GM04504 (cell line): Measurements from ENCODE around the gene PTEN.
"Not testable (repeated sequence)": the region's sequence is repeated elsewhere in the genome, so short reads cannot be mapped to it uniquely, and the experiment has no call there.

Experiments used
- DNase-seq: peaks from one replicate; pipeline ENCODE4 v3.0.0-alpha.2; 2012; ENCODE audit warnings: low read depth

Gene PTEN

DNA sequence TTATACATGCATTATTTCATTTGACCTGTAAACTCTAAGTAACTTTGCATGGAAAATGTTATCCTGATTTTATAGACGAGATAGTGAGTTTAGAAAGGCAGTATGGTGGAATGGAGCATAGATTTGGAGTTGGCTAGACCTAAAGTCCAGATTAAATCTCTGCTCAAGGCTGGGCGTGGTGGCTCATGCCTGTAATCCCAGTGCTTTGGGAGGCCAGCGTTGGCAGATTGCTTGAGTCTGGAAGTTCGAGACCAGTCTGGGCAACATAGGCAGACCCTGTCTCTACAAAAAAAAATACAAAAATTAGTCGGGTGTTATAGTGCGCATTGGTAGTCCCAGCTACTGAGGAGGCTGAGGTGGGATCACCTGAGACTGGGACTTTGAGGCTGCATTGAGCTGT, 9.4 kb downstream of the PTEN start:
- DNase-seq = no peak

DNA sequence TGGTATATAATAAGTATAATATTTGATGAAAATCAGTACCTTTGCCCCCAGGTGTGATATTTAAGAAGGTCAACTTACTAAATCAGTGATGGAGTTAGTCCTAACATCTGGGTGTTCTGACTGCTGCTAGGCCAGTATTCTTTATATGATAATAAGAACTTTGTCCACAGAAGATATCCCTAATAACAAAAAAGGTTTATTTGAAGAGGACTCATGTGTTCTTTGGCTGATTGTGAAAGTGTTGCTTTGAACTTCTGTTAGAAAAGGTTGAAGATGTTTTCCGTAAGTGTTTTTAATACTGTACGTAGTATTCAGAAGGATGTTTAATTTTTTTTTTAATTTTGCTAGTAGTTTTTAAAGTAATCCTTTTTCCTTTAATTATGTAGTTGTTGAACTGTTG, 10.2 kb downstream of the PTEN start:
- no peak for DNase-seq

DNA sequence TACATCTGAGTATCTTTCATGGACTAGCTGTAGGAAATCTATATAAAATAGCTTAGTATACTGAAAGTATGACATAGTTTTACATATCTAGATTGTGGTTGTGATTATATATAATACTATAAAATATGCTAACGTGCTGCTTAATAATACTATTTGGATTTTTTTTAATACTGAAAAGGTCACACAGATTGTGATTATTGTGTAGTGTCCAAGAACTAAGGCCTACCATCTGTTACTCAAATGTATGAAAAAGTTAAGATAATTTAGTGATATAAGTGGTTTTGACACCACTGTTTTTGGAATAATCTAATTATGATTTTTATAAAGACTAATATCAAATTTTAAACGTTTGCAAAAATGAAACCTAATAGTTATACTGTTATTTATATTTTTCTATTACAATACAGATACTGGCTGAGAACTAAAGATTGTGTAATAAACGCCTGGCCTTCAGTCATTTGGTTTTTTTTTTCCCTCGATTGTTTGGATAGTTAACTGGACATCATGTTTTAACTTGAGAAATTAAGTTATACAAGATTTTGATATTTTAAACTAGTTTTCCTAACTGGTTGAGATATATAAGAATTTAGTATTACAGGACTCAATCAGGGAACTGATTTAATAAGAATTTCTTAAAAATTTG, 12.6 kb downstream of the PTEN start:
- no peak for DNase-seq

DNA sequence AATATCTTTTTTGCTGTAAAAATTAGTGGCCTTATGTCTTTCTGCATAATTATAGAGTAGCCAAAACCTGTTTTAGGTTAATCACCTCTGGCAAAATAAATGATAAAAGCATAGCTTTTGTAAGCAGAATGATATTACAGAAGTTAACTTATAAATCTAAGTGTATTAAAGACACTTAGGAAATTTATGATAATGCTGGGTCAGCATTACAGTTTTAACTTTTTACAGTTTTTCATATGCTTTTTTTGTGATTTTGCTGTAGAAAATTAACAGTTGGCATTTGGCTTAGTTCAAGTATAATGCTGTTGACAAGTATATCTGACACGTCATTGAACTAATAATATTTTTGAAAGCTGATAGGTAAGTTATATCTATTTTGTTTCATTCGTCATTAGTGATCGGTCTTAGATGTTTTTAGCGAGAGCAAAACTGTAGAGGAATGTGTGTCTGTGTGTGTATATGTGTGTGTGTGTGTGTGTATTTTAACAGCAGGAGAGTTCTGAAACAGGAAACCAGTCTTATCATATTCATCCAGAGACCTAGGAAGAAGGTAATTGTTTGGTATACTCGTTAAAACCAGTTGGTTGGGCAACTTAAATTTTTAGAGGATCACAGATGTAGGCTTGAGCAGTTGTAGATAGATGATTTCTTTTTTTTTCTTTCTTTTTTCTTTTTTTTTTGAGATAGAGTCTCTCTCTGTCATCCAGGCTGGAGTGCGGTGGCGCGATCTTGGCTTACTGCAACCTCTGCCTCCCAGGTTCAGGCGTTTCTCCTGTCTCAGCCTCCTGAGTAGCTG, 15.4 kb downstream of the PTEN start:
- no peak for DNase-seq

DNA sequence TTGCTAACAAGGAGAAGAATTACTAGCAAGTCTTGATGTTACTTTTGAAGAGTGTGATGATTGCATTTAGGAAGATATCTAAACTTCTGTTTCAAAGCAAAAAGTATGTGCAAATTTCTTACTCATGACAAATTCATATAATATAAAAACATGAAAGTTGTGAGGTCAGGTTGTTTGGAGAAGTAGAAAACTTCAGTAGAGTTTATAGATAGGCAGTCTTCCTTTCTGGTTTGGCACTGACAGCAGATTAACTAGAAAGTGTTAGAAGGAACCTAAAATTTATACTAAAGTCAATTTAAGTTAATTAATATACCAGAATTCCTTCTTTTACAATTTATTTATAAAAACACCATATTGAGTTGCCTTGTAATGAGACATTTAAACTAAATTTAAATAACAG, 16.9 kb downstream of the PTEN start:
- DNase-seq = no peak

DNA sequence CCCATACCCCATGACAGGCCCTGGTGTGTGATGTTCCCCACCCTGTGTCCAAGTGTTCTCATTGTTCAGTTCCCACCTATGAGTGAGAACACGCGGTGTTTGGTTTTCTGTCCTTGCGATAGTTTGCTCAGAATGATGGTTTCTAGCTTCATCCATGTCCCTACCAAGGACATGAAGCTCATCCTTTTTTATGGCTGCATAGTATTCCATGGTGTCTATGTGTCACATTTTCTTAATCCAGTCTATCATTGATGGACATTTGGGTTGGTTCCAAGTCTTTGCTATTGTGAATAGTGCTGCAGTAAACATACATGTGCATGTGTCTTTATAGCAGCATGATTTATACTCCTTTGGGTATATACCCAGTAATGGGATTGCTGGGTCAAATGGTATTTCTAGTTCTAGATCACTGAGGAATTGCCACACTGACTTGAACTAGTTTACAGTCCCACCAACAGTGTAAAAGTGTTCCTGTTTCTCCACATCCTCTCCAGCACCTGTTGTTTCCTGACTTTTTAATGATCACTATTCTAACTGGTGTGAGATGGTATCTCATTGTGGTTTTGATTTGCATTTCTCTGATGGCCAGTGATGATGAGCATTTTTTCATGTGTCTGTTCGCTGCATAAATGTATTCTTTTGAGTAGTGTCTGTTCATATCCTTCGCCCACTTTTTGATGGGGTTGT, 18.1 kb downstream of the PTEN start:
- not testable (repeated sequence) for DNase-seq

DNA sequence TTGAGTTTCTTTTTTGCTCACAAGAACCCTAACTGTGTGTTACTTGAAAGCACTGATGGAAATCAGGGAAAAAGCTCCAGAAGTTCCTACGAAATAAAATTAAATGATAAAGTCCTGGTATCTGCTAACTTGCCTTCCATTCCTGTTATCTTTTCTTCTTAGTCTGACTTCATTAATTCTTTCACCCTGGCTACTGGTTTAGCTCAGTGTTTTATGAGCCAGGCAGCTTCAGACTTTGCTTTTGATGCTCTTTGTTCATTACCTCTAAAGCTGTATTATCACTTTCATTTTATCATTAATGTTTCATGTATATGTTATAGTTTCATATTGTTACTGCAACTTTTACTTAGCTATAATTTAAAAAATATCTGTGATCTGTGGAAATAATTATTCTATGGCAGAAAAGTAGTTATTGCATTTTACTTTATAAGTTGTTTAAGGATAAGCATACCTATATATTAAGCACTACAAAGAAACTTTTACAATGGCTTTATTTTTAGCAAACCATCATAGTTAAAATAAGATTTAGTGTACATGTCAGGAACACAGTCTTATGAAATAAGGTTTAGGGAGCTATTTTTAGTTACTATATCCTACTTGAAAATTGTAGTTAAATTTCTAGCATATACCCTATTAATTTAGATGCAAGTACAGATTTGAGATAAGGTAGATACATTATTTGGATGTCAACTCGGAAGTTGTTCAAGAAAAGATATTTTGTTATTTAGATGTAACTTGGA, 19.3 kb downstream of the PTEN start:
- no peak for DNase-seq

DNA sequence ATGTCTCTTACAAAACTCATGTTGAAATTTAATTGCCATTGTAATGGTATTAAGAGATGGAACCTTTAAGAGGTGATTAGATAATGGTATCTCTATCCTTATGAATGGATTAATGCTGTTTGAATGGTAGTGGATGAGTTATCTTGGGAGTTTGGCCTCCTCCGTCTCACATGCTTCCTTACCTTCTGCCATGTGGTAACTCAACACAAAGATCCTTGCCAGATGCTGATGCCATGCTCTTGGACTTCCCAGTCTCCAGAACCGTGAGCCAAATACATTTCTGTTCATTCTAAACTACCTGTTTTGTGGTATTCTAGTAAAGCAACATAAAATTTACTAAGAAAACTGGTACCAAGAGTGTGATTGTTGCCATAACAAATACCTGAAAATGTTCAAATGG, 23.2 kb downstream of the PTEN start:
- no peak for DNase-seq

DNA sequence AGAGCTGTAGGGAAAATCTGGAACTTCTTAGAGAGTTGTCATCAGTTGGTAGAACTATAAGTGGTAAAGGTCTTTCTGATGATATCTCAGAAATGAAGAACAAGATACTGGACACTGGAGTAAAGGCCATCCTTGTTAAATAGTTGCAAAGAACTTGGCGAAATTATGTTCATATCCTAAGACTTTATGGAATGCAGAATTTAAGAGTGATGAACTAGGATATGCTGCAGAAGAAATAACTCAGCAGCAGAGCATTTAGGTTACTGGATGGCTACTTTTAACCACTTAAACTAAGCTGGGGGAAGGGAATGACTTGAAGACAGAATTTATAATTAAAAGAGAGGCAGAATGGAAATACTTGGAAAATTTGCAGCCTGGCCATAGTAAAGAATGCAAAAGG, 23.7 kb downstream of the PTEN start:
- no peak for DNase-seq

DNA sequence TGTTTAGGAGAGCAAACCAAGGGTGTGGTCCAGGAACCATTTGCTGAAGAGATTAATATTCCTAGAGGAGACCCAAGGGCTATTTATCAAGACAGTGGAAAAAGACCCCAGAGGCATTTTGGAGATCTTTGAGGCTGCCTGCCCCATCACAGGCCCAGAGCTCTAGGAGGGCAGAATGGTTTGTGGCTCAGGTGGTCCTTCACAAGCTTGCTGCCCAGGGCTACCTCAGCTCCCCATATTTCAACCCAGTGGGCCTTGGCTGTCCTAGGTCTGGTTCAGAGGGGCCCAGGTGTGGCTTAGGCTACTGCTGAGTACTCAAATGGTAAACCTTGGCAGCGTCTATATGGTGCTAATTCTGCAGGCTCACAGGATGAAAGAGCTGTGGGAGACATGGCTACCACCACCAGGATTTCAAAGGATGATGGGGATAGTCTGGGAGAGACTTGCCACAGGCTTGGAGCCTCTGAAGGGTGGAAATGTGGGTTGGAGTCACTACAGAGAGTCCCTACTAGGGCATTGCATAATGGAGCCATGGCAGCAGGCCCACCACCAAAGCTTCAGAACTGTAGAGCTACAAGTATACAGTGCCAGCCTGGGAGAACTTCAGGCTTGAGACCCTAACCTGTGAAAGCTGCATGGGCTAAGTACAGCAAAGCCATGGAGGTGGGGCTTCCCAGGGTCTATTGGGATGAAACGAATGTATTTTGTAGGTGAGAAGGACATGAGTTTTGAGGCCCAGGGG, 24.3 kb downstream of the PTEN start:
- no peak for DNase-seq

DNA sequence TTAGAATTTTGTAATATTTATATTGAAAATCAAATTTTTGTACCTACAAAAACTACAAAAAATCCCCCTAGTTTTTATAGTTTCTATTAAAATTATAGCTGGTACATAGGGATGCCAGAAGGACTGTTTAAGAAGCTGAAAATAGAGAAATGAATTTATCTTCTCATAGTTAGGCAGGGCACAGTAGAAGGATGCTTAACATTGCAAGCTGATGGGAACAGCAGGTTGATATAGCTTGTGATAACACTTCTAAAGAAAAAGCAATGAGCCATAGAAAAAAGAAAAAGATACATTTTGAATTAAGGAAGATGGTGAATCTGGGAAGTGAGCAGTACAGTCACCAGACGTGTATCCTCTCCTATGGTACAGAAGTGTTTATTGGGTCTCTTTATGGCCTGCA, 32.0 kb downstream of the PTEN start:
- no peak for DNase-seq

DNA sequence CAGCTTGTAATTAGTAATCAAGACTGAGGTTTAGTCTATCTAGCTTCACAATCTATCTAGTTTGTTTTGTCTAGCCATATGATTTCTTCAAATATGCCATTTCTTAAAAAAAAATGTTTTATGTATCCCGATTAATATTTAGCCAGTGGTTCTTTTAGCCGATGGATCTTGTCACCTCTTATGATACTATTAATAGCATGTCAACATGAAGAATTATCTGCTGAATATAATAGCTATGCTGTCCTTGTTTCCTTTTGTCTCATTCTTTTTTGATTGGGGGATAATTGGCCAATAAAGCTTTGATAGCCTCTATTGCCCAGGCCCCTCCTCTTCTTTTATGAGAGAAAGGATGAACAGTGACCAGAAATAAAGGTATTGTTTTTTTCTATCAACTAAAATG, 32.8 kb downstream of the PTEN start:
- no peak for DNase-seq

DNA sequence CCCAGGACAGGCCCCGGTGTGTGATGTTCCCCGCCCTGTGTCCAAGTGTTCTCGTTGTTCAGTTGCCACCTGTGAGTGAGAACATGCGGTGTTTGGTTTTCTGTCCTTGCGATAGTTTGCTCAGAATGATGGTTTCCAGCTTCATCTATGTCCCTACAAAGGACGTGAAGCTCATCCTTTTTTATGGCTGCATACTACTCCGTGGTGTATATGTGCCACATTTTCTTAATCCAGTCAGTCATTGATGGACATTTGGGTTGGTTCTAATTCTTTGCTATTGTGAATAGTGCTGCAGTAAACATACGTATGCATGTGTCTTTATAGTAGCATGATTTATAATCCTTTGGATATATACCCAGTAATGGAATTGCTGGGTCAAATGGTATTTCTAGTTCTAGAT, 34.5 kb downstream of the PTEN start:
- DNase-seq = not testable (repeated sequence)

DNA sequence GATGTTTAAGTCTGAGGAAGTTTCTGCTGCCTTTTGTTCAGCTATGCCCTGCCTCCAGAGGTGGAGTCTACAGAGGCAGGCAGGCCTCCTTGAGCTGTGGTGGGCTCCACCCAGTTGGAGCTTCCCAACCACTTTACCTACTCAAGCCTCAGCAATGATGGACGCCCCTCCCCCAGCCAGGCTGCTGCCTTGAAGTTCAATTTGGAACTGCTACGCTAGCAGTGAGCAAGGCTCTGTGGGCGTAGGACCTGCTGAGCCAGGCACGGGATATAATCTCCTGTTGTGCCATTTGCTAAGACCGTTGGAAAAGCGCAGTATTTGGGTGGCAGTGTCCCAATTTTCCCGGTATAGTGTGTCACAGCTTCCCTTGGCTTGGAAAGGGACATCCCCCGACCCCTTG, 40.0 kb downstream of the PTEN start:
- DNase-seq = not testable (repeated sequence)

DNA sequence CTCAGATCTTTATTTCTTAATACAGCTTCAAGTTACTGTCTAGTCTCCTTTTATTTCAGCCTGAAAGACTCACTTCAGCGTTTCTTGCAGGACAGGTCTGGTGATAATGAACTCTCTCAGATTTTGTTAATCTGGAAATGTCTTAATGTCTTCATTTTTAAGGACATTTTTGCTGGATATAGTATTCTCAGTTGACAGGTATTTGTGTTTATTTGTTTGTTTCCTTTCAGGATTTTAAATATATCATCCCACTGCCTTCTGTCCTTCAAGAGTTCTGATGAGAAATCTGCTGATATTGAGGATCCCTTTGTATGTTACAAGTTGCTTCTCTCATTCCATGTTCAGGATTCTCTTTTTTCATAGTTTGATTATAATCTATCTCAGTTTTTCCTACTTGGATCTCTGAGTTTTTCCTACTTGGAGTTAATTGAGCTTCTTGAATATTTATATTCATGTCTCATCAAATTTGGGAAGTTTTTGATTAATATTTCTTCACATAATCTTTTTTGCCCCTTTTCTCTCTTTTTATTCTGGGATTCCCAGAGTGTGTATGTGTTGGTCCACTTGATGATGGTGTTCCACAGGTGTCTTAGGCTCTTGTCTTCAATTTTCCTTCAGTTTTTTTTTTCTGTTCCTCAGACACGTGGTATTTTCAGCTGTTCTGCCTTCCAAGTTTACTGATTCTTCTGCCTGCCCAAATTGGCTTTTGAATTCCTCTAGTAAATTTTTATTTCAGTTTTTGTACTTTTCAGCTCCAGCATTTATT, 49.9 kb downstream of the PTEN start:
- no peak for DNase-seq

DNA sequence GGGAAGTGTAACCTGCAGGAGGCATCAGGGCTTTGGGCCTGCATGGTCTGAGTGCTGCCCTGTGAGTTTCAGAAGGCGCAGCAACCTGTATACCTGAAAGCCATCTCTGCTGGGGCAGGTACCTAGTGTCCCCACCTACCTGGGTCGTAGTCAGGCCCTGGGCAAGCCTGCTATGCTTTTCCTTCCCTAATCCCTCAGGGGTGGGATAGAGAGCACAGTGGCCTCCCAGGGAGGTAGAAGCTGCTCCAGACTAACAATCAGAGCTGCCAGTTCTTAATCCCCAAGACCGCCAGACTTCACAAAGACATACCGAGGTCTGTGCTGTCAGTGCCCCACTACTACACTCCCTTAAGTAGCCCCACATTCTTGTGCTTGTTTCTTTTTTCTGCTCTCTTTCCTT, 52.0 kb downstream of the PTEN start:
- no peak for DNase-seq

DNA sequence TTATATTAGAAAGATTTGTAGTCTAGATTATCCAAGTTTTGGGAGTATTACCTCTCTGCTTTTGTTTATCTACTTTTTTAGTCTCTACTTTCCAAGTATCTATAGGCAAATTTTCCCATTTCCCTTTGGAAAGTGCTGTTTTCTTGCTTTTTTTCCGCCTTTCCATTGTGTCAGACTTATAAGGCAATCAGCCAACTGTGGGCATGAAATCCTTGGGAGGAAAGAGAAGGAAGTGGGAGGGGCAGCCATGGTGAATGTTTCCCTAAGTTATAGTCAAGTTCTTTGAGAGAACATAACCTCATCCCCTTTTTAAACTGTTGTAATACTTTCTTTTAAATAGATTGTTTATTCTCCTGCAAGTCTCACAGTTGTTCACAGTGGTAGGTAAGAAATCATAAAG, 52.6 kb downstream of the PTEN start:
- no peak for DNase-seq

DNA sequence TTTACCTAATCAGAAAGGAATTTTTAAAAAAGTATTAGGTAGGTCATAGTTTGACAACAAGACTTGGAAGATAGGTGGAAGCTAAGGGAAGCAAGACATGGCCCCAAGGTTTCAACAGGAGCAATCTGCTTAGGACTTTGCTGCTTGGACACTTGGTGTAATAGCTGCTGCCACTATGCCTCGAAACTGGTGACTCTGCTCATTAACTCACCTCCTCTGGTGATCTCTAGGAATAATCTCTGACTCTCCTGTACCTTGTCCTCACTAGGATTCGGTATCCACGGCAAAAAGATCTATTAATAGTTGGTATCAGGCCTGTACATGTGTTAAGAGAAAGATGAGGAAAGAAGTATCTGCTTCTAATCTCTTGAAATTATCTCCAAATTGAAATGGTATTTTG, 53.1 kb downstream of the PTEN start:
- no peak for DNase-seq

DNA sequence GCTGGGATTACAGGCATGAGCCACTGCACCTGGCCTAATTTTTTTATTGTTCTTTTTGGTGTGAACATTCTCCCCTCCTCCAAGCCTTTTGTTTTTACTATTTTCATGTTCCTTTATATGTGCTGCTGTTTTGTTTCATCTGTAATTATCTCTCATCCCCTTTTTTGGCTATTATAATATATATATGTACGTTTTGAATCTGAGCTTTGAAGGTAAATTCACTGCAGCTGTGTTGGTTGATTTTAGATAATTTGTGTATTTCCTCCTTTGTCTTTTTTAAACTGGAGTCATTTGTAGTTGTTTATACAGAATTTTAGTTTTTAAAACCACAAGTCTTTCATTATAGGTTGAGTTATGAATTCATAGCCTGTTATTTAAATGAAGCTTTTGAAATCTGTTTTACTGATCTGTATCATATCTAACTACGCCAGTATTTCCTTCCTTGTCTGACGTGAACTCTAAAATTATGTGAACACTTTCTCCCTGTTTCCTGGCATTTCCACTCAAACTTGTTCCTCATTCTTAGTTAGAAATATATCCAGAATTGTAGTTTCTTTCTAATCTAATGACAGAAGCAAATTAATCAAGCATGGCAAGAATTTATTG, 54.9 kb downstream of the PTEN start:
- DNase-seq = no peak

DNA sequence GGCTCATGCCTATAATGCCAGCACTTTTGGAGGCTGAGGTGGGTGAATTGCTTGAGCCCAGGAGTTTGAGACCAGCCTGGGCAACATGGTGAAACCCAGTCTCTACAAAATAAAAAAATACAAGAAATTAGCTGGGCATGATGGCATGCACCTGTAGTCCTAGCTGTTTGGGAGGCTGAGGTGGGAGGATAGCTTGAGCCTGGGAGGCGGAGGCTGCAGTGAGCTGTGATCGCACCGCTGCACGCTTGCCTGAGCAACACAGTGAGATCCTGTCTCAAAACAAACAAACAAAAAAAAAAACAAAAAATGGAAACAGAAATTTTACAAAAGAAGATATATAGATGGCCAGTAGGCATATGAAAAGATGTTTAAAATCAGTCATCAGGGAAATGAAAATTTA, 57.1 kb downstream of the PTEN start:
- DNase-seq = no peak
